ENCODE data around the gene FAM184A. TPM values are rescaled to one million over a fixed set of nuclear protein-coding genes. Genes with fewer than 3 reads are reported as not detected.

FAM184A gene
- total and polyA plus RNA-seq, 2 experiments from 2014 or later = 13.7 to 18.6 TPM

DNA sequence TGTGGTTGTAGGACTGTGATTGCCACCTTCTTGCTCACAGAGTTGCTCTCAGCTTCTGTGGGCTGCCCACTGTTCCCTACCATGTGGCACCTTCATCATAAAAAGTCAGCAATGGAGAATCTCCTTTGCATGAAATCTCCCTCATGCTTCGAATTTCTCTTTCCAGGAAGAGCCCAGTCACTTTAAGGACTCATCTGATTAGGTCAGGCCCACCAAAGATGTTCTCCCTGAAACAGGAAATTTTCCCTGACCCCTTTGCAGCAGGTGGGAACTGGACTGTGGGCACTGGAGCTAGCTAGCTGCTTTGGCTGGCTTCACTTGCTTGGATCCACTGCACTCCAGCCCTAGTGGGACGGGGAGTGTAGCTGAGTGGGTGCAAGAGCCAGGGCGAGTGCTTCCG, 47.7 kb upstream of the FAM184A start:
- no peaks in the 10 kb centered on the region for H3K27me3 ChIP-seq (ENCODE audit: insufficient read depth)
- no peaks in the 10 kb centered on the region for H3F3A ChIP-seq (replicated peaks; ENCODE audit: low read depth)
- H2AFZ ChIP-seq = no peak overlapping the region
- no peak overlapping the region for H3K4me3 ChIP-seq
- no peak for ATAC-seq
- Mint-ChIP-seq H3K36me3 (ENCODE audit: low read depth) (no peaks in the 10 kb centered on the region), H3K27ac (no peak overlapping the region), H3K4me3 (no peak overlapping the region), H3K4me1 (peaks cover 22% of the 10 kb centered on the region), H3K9me3 (peaks cover 10% of the 10 kb centered on the region; the same call in 2 of the 3 replicates), H3K27me3 (ENCODE audit: insufficient read depth, low read depth, poor library complexity) (peaks cover 5% of the 10 kb centered on the region)
- H3K36me3 ChIP-seq (ENCODE audit: insufficient read depth) = no peaks in the 10 kb centered on the region
- H3K4me1 ChIP-seq (ENCODE audit: insufficient read depth) = peaks cover 25% of the 10 kb centered on the region
- H4K20me1 ChIP-seq (replicated peaks; ENCODE audit: insufficient read depth) = no peaks in the 10 kb centered on the region
- no peaks in the 10 kb centered on the region for H3K9me2 ChIP-seq (ENCODE audit: insufficient read depth)
- TF ChIP-seq STAT1 (IDR thresholded peaks at IDR 0.05; ENCODE audit: unreplicated experiment) (no peak), CREB1 (CRISPR knock-in tag; IDR thresholded peaks at IDR 0.05; ENCODE audit: low read depth) (no peak), EZH2phosphoT487 (IDR thresholded peaks at IDR 0.05; ENCODE audit: unreplicated experiment) (no peak), JUNB (IDR thresholded peaks at IDR 0.05; ENCODE audit: unreplicated experiment) (no peak), ZNF331 (CRISPR knock-in tag; IDR thresholded peaks at IDR 0.05; ENCODE audit: low read depth) (no peak), NANOG (IDR thresholded peaks at IDR 0.05; ENCODE audit: borderline replicate concordance) (no peak), ZNF114 (CRISPR knock-in tag; IDR thresholded peaks at IDR 0.05) (no peak), EZH2 (IDR thresholded peaks at IDR 0.05; ENCODE audit: low read depth, unreplicated experiment) (no peak), POLR2AphosphoS5 (IDR thresholded peaks at IDR 0.05; ENCODE audit: low read depth) (no peak)
- TF ChIP-seq, protein P1, sequence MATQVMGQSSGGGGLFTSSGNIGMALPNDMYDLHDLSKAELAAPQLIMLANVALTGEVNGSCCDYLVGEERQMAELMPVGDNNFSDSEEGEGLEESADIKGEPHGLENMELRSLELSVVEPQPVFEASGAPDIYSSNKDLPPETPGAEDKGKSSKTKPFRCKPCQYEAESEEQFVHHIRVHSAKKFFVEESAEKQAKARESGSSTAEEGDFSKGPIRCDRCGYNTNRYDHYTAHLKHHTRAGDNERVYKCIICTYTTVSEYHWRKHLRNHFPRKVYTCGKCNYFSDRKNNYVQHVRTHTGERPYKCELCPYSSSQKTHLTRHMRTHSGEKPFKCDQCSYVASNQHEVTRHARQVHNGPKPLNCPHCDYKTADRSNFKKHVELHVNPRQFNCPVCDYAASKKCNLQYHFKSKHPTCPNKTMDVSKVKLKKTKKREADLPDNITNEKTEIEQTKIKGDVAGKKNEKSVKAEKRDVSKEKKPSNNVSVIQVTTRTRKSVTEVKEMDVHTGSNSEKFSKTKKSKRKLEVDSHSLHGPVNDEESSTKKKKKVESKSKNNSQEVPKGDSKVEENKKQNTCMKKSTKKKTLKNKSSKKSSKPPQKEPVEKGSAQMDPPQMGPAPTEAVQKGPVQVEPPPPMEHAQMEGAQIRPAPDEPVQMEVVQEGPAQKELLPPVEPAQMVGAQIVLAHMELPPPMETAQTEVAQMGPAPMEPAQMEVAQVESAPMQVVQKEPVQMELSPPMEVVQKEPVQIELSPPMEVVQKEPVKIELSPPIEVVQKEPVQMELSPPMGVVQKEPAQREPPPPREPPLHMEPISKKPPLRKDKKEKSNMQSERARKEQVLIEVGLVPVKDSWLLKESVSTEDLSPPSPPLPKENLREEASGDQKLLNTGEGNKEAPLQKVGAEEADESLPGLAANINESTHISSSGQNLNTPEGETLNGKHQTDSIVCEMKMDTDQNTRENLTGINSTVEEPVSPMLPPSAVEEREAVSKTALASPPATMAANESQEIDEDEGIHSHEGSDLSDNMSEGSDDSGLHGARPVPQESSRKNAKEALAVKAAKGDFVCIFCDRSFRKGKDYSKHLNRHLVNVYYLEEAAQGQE (IDR thresholded peaks at IDR 0.05; ENCODE audit: unreplicated experiment) = no peak
- TF ChIP-seq, protein P2, sequence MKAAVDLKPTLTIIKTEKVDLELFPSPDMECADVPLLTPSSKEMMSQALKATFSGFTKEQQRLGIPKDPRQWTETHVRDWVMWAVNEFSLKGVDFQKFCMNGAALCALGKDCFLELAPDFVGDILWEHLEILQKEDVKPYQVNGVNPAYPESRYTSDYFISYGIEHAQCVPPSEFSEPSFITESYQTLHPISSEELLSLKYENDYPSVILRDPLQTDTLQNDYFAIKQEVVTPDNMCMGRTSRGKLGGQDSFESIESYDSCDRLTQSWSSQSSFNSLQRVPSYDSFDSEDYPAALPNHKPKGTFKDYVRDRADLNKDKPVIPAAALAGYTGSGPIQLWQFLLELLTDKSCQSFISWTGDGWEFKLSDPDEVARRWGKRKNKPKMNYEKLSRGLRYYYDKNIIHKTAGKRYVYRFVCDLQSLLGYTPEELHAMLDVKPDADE (IDR thresholded peaks at IDR 0.05) = no peak
- TF ChIP-seq, protein P3, sequence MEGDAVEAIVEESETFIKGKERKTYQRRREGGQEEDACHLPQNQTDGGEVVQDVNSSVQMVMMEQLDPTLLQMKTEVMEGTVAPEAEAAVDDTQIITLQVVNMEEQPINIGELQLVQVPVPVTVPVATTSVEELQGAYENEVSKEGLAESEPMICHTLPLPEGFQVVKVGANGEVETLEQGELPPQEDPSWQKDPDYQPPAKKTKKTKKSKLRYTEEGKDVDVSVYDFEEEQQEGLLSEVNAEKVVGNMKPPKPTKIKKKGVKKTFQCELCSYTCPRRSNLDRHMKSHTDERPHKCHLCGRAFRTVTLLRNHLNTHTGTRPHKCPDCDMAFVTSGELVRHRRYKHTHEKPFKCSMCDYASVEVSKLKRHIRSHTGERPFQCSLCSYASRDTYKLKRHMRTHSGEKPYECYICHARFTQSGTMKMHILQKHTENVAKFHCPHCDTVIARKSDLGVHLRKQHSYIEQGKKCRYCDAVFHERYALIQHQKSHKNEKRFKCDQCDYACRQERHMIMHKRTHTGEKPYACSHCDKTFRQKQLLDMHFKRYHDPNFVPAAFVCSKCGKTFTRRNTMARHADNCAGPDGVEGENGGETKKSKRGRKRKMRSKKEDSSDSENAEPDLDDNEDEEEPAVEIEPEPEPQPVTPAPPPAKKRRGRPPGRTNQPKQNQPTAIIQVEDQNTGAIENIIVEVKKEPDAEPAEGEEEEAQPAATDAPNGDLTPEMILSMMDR (conservative IDR thresholded peaks at IDR 0.05; ENCODE audit: low read depth in 2 of 2) = no peak
- TF ChIP-seq, protein P4, sequence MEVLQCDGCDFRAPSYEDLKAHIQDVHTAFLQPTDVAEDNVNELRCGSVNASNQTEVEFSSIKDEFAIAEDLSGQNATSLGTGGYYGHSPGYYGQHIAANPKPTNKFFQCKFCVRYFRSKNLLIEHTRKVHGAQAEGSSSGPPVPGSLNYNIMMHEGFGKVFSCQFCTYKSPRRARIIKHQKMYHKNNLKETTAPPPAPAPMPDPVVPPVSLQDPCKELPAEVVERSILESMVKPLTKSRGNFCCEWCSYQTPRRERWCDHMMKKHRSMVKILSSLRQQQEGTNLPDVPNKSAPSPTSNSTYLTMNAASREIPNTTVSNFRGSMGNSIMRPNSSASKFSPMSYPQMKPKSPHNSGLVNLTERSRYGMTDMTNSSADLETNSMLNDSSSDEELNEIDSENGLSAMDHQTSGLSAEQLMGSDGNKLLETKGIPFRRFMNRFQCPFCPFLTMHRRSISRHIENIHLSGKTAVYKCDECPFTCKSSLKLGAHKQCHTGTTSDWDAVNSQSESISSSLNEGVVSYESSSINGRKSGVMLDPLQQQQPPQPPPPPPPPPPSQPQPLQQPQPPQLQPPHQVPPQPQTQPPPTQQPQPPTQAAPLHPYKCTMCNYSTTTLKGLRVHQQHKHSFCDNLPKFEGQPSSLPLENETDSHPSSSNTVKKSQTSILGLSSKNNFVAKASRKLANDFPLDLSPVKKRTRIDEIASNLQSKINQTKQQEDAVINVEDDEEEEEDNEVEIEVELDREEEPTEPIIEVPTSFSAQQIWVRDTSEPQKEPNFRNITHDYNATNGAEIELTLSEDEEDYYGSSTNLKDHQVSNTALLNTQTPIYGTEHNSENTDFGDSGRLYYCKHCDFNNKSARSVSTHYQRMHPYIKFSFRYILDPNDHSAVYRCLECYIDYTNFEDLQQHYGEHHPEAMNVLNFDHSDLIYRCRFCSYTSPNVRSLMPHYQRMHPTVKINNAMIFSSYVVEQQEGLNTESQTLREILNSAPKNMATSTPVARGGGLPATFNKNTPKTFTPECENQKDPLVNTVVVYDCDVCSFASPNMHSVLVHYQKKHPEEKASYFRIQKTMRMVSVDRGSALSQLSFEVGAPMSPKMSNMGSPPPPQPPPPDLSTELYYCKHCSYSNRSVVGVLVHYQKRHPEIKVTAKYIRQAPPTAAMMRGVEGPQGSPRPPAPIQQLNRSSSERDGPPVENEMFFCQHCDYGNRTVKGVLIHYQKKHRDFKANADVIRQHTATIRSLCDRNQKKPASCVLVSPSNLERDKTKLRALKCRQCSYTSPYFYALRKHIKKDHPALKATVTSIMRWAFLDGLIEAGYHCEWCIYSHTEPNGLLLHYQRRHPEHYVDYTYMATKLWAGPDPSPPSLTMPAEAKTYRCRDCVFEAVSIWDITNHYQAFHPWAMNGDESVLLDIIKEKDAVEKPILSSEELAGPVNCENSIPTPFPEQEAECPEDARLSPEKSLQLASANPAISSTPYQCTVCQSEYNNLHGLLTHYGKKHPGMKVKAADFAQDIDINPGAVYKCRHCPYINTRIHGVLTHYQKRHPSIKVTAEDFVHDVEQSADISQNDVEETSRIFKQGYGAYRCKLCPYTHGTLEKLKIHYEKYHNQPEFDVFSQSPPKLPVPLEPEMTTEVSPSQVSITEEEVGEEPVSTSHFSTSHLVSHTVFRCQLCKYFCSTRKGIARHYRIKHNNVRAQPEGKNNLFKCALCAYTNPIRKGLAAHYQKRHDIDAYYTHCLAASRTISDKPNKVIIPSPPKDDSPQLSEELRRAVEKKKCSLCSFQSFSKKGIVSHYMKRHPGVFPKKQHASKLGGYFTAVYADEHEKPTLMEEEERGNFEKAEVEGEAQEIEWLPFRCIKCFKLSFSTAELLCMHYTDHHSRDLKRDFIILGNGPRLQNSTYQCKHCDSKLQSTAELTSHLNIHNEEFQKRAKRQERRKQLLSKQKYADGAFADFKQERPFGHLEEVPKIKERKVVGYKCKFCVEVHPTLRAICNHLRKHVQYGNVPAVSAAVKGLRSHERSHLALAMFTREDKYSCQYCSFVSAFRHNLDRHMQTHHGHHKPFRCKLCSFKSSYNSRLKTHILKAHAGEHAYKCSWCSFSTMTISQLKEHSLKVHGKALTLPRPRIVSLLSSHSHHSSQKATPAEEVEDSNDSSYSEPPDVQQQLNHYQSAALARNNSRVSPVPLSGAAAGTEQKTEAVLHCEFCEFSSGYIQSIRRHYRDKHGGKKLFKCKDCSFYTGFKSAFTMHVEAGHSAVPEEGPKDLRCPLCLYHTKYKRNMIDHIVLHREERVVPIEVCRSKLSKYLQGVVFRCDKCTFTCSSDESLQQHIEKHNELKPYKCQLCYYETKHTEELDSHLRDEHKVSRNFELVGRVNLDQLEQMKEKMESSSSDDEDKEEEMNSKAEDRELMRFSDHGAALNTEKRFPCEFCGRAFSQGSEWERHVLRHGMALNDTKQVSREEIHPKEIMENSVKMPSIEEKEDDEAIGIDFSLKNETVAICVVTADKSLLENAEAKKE (CRISPR knock-in tag; IDR thresholded peaks at IDR 0.05) = no peak
- H3K79me2 ChIP-seq (replicated peaks; ENCODE audit: insufficient read depth) = no peaks in the 10 kb centered on the region
- no peak overlapping the region for H3K4me2 ChIP-seq
- H3K27ac ChIP-seq (ENCODE audit: low read depth) = no peak overlapping the region
- DNase-seq (ENCODE audit: low spot score) = no peak

All from GM23338 (cell line).